ENCODE results near the gene MTCH1.

DNA sequence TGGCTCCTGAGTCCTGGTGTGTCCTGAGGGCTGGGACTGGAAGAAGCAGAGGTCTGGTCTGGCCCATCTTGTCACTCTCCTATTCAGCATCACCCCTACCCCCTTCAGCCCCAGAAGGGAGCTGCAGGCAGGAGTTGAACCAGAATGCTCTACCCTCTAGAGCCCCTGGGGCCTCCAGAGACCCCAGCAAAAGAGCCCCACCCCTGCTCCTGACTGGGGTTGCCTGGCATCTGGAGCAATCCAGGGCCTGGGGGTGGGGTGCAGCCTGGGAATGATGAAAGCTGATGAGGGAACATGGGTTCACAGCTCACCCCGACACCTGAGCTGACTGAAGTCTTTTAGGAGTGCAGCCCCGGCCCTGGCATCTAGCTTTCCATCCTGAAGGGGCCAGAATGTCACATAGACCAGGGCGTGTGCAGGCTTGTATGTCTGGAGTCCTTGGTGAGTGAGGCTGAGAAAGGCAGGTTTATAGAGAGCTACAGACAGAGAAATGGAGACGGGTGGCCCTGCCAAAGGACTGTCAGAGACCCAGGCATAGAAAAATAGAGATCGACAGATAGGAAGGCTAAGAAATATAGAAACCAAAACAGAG lies 31.7 kb upstream of the MTCH1 start:
- TF ChIP-seq, protein P1, sequence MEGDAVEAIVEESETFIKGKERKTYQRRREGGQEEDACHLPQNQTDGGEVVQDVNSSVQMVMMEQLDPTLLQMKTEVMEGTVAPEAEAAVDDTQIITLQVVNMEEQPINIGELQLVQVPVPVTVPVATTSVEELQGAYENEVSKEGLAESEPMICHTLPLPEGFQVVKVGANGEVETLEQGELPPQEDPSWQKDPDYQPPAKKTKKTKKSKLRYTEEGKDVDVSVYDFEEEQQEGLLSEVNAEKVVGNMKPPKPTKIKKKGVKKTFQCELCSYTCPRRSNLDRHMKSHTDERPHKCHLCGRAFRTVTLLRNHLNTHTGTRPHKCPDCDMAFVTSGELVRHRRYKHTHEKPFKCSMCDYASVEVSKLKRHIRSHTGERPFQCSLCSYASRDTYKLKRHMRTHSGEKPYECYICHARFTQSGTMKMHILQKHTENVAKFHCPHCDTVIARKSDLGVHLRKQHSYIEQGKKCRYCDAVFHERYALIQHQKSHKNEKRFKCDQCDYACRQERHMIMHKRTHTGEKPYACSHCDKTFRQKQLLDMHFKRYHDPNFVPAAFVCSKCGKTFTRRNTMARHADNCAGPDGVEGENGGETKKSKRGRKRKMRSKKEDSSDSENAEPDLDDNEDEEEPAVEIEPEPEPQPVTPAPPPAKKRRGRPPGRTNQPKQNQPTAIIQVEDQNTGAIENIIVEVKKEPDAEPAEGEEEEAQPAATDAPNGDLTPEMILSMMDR (IDR thresholded peaks at IDR 0.05; ENCODE audit: low read length): no peak
- TF ChIP-seq EZH2 (IDR thresholded peaks at IDR 0.05; ENCODE audit: borderline replicate concordance, low read length): no peak

Measured in OCI-LY1 (cell line).